ENCODE results near the gene JUN.

- no peak for TF ChIP-seq CTCF (IDR thresholded peaks at IDR 0.05)
- no peak for TF ChIP-seq POLR2A (IDR thresholded peaks at IDR 0.05)
Observed at GRCh38 chr1:58788259-58788658, 4.4 kb upstream of the JUN start.
